ENCODE results near the gene ENTPD2. TPM values are rescaled to one million over a fixed set of nuclear protein-coding genes. Genes with fewer than 3 reads are reported as not detected.

The ENTPD2 gene
- total and polyA plus RNA-seq, 2 donors (not counting 1 experiment from before 2014, with no cell fraction given): not detected

GRCh38 chr9:137012694-137013570 lies 40.9 kb downstream of the ENTPD2 start:
- H3K4me3 Mint-ChIP-seq: no peak overlapping the region
- no peak for DNase-seq
- Histone ChIP-seq H3K36me3 (replicated peaks in 1 of 2; ENCODE audit: control extremely low read depth in 1 of 2, control insufficient read depth in 1 of 2, extremely low read depth in 1 of 2, insufficient read depth in 2 of 2, low read length in 1 of 2) (peaks cover 1 to 5% of the 10 kb centered on the region in 2 experiments), H3K9ac (ENCODE audit: low read length) (no peak overlapping the region), H3K27me3 (replicated peaks in 1 of 4; ENCODE audit: control extremely low read depth in 1 of 4, control insufficient read depth in 3 of 4, insufficient read depth in 4 of 4, low read length in 3 of 4) (no peaks in the 10 kb centered on the region), H3K4me3 (ENCODE audit: control extremely low read depth in 1 of 5, extremely low read depth in 1 of 5, insufficient read depth in 1 of 5, low read depth in 2 of 5, low read length in 4 of 5) (no peak overlapping the region), H3K79me2 (ENCODE audit: control insufficient read depth, insufficient read depth, low read length) (no peaks in the 10 kb centered on the region), H3K9me3 (ENCODE audit: control extremely low read depth in 1 of 3, control insufficient read depth in 2 of 3, insufficient read depth in 1 of 3, low read length in 2 of 3) (no peaks in the 10 kb centered on the region), H2AFZ (ENCODE audit: insufficient read depth, low read depth, low read length, poor library complexity, severe bottlenecking) (no peak overlapping the region), H3K4me1 (ENCODE audit: control insufficient read depth in 2 of 2, insufficient read depth in 2 of 2, low read length in 2 of 2) (no peaks in the 10 kb centered on the region), H3K27ac (ENCODE audit: low read length in 2 of 2) (no peak overlapping the region), H4K20me1 (ENCODE audit: control insufficient read depth, insufficient read depth, low read length, poor library complexity, severe bottlenecking) (no peaks in the 10 kb centered on the region), H3K4me2 (replicated peaks; ENCODE audit: low read depth, low read length, poor library complexity, severe bottlenecking) (no peak overlapping the region)
- no peak for ATAC-seq (ENCODE audit: low read depth)
- WGBS (ENCODE audit: insufficient coverage): 95% methylated on average over 55 of the region's 67 CpGs
- TF ChIP-seq EZH2 (IDR thresholded peaks at IDR 0.05; ENCODE audit: borderline replicate concordance, insufficient read depth, low read depth, low read length, poor library complexity, severe bottlenecking): no peak
- TF ChIP-seq CTCF (IDR thresholded peaks at IDR 0.05): no peak
- no peak overlapping the region for H3K27ac Mint-ChIP-seq
- POLR2A ChIA-PET: no interaction called here
- CTCF ChIA-PET: no interaction called here
- no peaks in the 10 kb centered on the region for H3K9me3 Mint-ChIP-seq (ENCODE audit: insufficient read depth)
- H3K27me3 Mint-ChIP-seq: no peaks in the 10 kb centered on the region
- no peaks in the 10 kb centered on the region for H3K4me1 Mint-ChIP-seq
- intact Hi-C loops (cut with micrococcal nuclease): no loop called here
